Stimulated activated CD4-positive, alpha-beta T cell treated with anti-CD3 and anti-CD28 coated beads, Interleukin-4, amount 100 ng/mL, for 48 hours (primary cell): ENCODE results near the gene SH3TC1.

Experiments used
- DNase-seq, 2 donors: peaks; one replicate each; pipeline ENCODE4 v3.0.0-alpha.2; 2020; ENCODE audit warnings: low read depth in 2 of 2

The SH3TC1 gene

DNA sequence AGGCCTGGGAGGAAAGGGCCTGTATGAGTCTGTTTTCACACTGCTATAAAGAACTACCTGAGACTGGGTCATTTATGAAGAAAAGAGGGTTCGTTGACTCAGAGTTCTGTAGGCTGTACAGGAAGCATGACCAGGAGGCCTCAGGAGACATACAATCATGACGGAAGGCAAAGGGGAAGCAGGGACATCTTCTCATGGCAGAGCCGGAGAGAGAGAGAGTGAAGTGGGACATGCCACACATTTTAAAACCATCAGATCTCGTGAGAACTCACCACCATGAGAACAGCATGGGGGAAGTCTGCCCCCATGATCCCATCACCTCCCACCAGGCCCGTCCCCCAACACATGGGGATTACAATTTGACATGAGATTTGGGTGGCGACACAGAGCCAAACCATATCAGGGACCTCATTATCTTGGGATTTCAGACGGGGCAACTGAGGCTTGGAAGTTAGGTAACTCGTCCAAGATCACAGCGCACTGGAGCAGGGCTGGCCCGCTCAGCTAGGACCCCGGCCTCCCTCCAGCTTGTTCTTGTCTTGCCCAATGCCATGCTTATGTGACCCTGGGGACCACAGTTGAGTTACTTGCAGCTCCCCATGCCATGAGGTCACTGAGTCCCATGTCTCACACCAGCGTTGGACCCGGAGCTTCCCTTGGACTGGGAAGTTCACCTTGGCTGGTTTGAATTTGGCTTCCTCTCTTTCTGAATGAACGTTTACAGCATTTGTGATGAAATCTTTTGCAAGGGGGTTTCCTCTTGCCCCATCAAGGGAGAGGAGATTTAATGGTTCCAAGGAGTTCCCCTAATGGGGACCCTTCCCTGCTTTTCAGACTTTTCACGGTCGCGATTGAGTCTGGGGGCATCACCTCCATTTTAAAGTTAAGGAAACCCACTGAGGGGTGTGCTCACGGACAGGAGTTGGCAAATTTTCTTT lies 88.5 kb downstream of the SH3TC1 start:
- no peak for DNase-seq

DNA sequence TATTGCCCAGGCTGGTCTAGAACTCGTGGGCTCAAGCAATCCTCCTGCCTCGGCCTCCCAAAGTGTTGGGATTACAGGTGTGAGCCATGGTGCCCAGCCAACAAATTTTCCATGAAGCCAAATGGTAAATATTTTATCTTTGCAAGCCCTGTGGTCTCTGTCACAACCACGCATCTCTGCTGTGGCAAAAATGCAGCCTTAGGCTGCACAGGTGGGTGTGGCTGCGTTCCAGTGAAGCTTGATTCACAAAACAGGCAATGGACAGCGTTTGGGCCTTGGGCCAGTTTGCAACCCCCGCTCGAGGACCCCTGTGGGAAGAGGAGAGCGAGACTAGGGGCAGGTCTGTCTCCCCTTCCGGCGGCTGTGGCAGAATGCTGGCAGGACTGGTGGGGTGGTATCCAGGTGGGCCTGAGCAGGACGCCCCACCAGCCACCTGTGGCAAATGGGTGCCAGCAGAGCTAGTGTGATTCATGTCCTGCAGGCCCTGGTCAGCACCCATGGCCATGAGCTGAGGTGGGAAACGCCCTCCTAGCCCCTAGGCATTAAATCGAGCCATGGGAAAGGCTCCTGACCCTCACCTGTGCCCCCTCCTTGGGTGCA lies 90.2 kb downstream of the SH3TC1 start:
- DNase-seq = no peak

DNA sequence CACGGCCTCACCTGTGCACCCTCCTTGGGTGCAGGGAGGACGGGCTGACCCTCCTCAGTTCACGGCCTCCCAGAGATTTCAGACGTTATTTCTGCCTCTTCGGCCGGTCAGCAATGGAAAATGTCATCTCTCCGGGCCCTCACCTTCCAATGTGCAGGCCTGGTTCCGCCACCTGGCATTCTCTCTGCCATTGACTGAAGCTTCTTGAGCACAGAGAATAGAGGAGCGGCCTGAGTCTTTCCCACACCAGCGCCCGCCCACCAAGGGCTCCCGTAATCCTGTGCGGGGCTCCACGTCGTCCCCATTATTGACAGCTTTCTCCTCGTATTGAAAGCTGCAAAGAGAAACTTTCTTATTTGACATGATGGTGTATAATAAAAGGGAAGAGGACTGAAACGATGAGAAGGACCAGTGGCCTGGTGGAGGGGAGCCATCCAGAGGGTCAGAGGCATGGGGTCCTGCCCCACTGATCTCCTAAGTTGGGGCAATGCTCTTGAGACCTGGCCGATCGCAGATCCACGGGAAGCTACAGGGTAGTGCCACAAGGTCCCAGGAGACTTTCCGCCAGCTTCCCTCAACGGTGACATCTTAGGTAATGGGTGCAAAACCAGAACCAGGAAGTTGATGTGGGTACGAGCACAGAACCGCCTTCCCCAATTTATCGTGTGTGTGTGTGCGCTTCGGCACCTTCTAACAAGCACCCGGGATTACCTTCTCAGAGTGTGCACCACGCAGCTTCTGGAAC lies 91.0 kb downstream of the SH3TC1 start:
- DNase-seq = no peak

DNA sequence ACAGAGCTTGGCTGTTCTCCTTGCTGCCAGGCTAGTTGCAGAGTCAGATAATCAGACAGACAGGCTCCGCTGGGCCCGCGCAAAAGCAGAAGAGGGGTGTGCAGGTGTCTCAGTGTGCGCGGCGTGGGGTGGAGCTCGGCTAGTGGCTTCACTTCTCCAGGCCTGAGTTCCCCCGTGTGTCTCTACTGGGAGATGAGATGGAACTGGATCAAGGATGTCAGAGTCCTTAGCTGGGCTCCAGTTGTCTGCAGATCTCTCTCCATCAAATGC lies 91.5 kb downstream of the SH3TC1 start:
- DNase-seq = no peak
